ENCODE results near the gene CPNE4.
"Not testable (repeated sequence)": the region's sequence is repeated elsewhere in the genome, so short reads cannot be mapped to it uniquely, and the experiment has no call there.

CPNE4 gene

DNA sequence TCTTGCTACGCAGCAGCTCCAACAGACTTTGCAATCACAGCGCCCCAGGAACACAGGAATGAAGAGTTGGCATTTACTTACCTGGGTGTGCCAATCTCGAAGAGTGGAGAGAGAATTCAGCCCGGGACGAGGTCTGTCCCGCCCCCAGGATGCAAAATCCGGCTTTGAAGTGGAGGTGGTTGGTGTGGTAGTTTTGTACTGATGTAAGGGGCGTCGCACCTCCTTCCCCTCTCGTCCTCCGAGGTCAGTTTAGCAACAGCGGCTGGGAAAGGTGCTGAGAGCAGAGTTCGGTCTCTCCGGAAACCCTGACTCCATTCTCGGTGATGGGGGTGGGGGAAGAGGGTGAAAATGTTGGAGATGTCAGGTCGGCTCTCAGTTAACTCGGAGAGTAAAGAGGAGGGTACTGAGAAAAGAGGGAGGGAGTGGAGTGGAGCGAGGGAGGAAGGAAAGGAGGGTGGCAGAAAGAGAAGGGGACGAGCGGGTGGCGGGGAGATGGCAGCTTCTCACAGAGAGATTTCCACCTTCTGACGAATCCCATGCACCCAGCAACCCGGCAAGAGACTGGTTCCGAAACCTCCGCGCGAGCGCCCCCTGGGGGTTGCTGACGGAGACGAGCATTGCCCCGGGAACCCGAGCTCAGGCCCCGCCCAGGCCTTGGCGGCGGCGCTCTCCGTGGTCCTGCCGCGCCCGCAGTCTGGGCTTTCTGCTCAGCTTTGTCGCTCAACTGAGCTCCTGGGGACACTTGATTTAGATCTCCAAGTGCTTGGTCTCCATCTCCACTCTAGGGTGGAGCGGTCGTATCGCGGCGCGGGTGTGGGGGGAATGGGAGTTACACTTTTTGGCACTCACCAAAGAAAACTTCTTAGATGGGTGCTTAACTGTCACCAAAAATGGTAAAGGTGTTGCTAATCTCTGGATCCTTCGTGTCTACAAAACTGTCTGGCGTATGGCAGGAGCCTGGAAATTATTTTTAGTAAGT lies at the start of gene CPNE4:
CPNE4 (minus strand) TSS at position 529 of the 979 bp plus-strand sequence.
- FAIRE-seq, result no peak

DNA sequence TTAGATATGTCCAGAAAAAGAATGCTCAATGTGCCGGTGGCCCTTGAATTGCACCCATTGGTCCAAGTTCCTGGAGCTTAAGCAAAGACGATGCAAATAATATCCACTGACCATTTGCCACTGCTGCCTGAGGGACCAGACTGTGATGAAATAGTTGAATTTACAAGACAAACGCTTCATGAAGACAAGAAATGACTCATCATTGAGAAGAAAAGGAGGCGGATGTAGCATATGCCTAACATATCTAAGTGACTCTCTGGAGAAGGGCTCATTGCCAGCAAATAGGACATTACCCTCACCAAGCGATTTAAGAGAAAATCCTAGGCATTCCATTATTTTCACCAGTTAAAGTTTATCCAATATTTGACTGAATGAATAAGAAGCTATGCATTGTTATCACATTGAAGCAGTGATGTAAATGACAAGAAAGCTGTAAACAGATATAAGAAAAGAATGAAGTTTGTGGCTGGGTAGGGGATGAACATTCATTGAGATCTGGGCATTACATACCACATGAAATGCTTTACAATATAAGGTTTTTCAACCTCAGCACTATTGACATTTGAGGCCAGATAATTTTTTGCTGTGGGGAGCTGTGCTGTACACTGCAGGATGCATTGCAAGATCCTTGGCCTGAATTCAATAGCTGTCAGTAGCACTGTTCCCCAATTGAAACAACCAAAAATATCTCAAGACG lies 48.9 kb upstream of the CPNE4 start:
- FAIRE-seq, result no peak

DNA sequence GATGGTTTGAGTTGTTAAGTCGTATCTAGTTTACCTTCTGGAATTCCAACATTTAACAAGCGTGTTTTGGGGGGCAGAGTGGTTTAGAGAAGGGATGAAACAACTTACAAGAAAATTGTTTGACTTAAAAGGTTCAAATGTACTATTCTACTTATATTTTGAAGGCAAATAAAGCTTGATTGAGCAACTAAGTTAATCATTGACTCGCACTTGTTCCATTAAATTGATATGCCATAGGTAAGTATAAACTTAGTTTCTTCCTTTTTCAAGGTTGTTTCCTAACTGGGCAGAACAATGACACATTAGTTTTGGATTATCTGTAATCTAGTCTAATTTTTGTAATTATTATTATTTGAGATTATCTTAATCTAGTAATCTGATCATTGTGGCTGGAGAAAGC lies 48.3 kb upstream of the CPNE4 start:
- FAIRE-seq, result no peak

DNA sequence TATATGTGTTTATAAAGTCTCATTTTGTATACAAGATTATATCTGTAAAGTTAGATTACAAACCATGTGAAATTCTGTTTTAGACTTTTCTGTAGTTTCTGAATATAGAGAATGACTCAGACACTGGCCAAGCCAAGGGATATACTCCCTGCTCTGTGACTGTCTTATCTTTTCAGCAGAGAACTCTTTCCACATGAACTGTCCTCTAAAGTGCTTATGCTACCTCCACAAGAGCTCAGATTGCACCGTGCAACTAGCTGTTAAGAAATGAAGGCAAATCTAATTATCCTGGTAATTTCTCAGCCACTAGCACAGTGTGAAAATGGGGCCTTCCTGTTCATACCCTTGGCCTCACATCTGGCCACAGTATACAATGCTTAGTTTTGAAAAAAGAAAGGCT lies 44.3 kb upstream of the CPNE4 start:
- FAIRE-seq, result no peak

DNA sequence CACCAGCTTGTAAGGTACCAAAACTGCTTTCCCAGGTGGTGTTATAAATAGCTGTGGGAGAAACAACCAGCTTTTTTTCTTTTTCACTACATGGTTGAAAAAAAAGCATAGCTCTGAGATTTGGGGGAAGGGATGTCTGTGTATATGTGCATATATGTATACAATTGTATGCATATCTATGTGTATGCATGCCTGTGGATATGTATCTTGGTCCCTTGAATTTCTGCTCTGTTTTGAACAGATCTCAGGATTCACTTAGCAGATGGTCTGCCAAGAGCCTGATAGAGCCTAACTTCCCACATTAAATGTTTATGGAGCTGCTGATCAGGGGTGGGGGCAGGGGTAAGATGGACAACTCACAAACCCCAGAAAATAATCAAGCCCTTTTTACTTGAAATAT lies 39.0 kb upstream of the CPNE4 start:
- FAIRE-seq, result no peak

DNA sequence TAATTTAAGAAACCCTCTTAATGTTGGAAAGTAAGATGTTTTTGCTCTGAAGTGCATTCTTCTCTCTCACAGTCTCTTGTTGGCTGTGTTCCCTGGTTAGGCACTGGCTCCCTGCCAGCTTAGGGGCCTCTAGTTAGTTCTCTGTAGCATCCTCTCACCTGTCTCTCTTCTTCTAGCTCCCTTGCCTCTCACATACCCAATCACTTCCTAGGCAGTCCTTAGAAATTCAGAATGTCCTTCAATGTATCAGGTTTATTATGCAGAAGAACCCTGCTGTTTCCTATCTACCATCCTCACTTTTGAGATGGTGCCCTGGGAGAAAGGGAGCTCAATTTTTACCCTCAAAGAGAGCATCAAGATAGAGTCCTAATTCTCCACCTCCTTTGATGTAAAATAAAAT lies 36.2 kb upstream of the CPNE4 start:
- no peak for FAIRE-seq

GRCh38 chr3:132064114-132064513 lies 29.3 kb upstream of the CPNE4 start:
- no peak for FAIRE-seq

GRCh38 chr3:132062535-132062934 lies 27.7 kb upstream of the CPNE4 start:
- FAIRE-seq, result no peak

GRCh38 chr3:132055872-132056271 lies 21.1 kb upstream of the CPNE4 start:
- FAIRE-seq, result no peak

GRCh38 chr3:132047209-132047608 lies 12.4 kb upstream of the CPNE4 start:
- FAIRE-seq, result no peak

GRCh38 chr3:132044874-132045273 lies 10.1 kb upstream of the CPNE4 start:
- FAIRE-seq, result not testable (repeated sequence)

GRCh38 chr3:132042681-132043080 lies 7.9 kb upstream of the CPNE4 start:
- FAIRE-seq, result no peak

GRCh38 chr3:132038198-132038825 lies 3.5 kb upstream of the CPNE4 start:
- peak; percentile 74 for FAIRE-seq

DNA sequence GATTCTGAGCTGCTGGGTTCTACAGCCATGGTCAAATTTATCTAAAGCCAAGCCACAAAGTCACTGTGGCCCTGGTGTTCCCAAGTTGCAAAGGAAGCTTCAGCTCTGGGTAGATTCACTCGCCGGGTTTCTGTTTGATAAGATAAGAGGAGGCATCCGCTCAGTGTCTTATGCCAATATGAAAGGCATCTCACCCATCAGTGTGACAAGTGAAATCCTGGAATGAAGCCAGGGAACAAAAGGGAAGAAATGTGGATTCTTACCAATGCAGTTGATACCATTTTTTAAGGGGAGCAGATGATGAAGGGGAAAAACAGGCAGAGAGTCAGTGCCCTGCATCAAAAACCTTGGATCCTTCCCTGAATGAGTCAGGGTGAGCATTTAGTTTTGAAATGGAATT lies 2.8 kb upstream of the CPNE4 start:
- FAIRE-seq, result no peak

GRCh38 chr3:132037056-132037455 lies 2.2 kb upstream of the CPNE4 start:
- no peak for FAIRE-seq

DNA sequence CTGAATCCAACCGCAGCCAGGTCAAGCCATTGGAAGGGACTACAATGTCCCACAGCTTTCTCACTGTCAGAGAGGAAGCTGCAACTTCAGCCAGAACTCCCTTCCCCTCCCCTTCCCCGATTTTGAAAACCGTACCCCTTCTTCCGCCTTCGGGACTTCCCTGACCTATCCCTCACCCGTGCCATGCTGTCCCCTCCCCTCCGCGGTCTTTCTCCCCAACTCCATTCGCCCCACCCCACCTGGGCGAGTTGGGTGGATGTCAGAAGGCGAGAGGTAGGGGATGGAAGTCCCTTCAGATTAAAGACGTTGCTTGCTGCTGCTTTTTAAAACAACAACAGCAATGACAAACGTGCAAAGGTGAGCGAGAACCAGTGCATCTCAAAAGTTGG lies 723 bp downstream of the CPNE4 start:
- FAIRE-seq, result no peak

GRCh38 chr3:132033471-132033870 lies 1.3 kb downstream of the CPNE4 start:
- FAIRE-seq, result no peak

- no peak for FAIRE-seq
Observed at GRCh38 chr3:132032959-132033358, 1.9 kb downstream of the CPNE4 start.

- no peak for FAIRE-seq
Observed at GRCh38 chr3:132029182-132029902, 5.5 kb downstream of the CPNE4 start.

- no peak for FAIRE-seq
Observed at GRCh38 chr3:132022914-132023313, 11.9 kb downstream of the CPNE4 start.

DNA sequence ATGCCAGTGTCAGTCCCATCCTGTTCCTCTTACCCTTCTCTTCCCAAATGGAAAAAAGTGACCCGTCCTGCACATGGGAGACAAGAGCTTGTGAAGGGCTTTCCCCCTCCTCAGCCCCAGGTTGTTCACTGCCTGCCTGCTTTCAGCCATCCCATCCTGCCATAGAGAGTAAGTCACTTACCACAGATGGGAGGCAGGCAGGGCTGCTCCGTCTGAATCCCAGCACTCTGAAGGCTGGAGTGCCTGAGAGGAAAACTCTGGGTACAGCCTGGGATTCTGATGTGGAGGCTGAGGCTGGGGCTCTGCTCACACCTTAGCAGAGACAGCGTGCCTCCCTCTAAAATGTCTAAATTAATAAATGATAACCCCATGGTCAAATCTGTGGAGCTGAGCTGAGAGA lies 14.8 kb downstream of the CPNE4 start:
- FAIRE-seq, result no peak

DNA sequence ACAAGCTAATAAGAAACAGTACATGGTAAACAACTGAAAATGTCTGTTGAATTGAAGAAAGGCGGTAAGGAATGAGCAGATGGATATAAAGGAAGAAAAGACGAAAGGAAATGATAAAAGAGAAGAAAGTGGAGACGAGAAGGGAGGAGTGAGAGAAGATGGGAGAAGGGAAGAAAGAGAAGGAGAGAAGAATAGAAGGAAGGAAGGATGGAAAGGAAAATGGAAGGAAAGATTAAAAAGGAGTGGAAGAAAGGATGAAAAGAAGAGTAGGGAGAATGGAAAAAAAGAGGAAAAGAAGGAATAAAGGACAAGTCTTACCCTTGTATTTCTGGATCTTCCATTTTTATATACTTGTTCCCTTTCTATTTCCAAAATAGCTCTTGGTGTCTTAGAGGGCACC lies 17.7 kb downstream of the CPNE4 start:
- no peak for FAIRE-seq
